Measurements from ENCODE around the gene AGMO. TPM values are rescaled to one million over a fixed set of nuclear protein-coding genes. Genes with fewer than 3 reads are reported as not detected.

The AGMO gene
- total RNA-seq, 2 donors from 2014 or later = 1.9 TPM; not detected in 1

GRCh38 chr7:15166620-15167019 is 395.2 kb downstream of the AGMO start:
- no peak for DNase-seq
- TF ChIP-seq CTCF (conservative IDR thresholded peaks at IDR 0.05) = no peak
- H3K4me1 Mint-ChIP-seq = no peaks in the 10 kb centered on the region
- no peaks in the 10 kb centered on the region for H3K36me3 Mint-ChIP-seq (ENCODE audit: low read depth)
- H3K4me3 Mint-ChIP-seq = no peak overlapping the region
- H3K9me3 Mint-ChIP-seq = peaks cover 5% of the 10 kb centered on the region
- H3K9ac ChIP-seq (ENCODE audit: extremely low read depth, low read length, poor library complexity, severe bottlenecking) = no peak overlapping the region
- H3K4me3 ChIP-seq (ENCODE audit: low read length) = no peak overlapping the region
- H3K27ac Mint-ChIP-seq = no peak overlapping the region
- WGBS, 2 experiments (ENCODE audit: insufficient coverage in 1 of 2, insufficient read length in 1 of 2) = 88% methylated on average over 1 of the region's 1 CpG; no CpG with 5 or more reads in 1 of the 2 experiments
- no peaks in the 10 kb centered on the region for H3K27me3 Mint-ChIP-seq (ENCODE audit: insufficient read depth)
- no peaks in the 10 kb centered on the region for H3K36me3 ChIP-seq (ENCODE audit: control insufficient read depth, insufficient read depth, low read length)
- H3K27ac ChIP-seq (ENCODE audit: low read depth, low read length) = no peak overlapping the region
- no peaks in the 10 kb centered on the region for H3K9me3 ChIP-seq (ENCODE audit: control insufficient read depth, low read length)
- H3K27me3 ChIP-seq (ENCODE audit: control insufficient read depth, insufficient read depth, low read length, poor library complexity, severe bottlenecking) = no peaks in the 10 kb centered on the region
- no peaks in the 10 kb centered on the region for H3K4me1 ChIP-seq (ENCODE audit: control insufficient read depth, insufficient read depth, low read length)

GRCh38 chr7:15159261-15159660 is 402.6 kb downstream of the AGMO start:
- no peak for TF ChIP-seq CTCF (conservative IDR thresholded peaks at IDR 0.05)
- H3K4me3 Mint-ChIP-seq = no peak overlapping the region

GRCh38 chr7:15158141-15158810 is 403.5 kb downstream of the AGMO start:
- Mint-ChIP-seq H3K27ac (no peak overlapping the region), H3K4me1 (peaks cover 11% of the 10 kb centered on the region), H3K27me3 (ENCODE audit: insufficient read depth) (no peaks in the 10 kb centered on the region), H3K9me3 (no peaks in the 10 kb centered on the region), H3K36me3 (ENCODE audit: low read depth) (no peaks in the 10 kb centered on the region), H3K4me3 (no peak overlapping the region)
- DNase-seq = no peak
- H3K9ac ChIP-seq (ENCODE audit: extremely low read depth, low read length, poor library complexity, severe bottlenecking) = no peak overlapping the region
- no peaks in the 10 kb centered on the region for H3K4me1 ChIP-seq (ENCODE audit: control insufficient read depth, insufficient read depth, low read length)
- no peak overlapping the region for H3K4me3 ChIP-seq (ENCODE audit: low read length)
- no peaks in the 10 kb centered on the region for H3K9me3 ChIP-seq (ENCODE audit: control insufficient read depth, low read length)
- H3K27ac ChIP-seq (ENCODE audit: low read depth, low read length) = no peak overlapping the region
- TF ChIP-seq CTCF (conservative IDR thresholded peaks at IDR 0.05) = no peak
- WGBS, 2 experiments (ENCODE audit: insufficient coverage in 1 of 2, insufficient read length in 1 of 2) = 67 to 87% methylated on average over 1 to 3 of the region's 3 CpGs
- H3K36me3 ChIP-seq (ENCODE audit: control insufficient read depth, insufficient read depth, low read length) = no peaks in the 10 kb centered on the region
- H3K27me3 ChIP-seq (ENCODE audit: control insufficient read depth, insufficient read depth, low read length, poor library complexity, severe bottlenecking) = no peaks in the 10 kb centered on the region

More at GRCh38 chr7:15159261-15159660, 402.6 kb downstream of the AGMO start:
- no peaks in the 10 kb centered on the region for H3K4me1 ChIP-seq (ENCODE audit: control insufficient read depth, insufficient read depth, low read length)
- no peak overlapping the region for H3K27ac Mint-ChIP-seq
- no peaks in the 10 kb centered on the region for H3K27me3 Mint-ChIP-seq (ENCODE audit: insufficient read depth)
- WGBS, 2 experiments (ENCODE audit: insufficient coverage in 1 of 2, insufficient read length in 1 of 2) = 0% methylated on average over 1 of the region's 1 CpG; no CpG with 5 or more reads in 1 of the 2 experiments
- H3K4me1 Mint-ChIP-seq = peaks cover 11% of the 10 kb centered on the region
- DNase-seq = no peak
- no peaks in the 10 kb centered on the region for H3K9me3 ChIP-seq (ENCODE audit: control insufficient read depth, low read length)
- peaks cover 2% of the 10 kb centered on the region for H3K9me3 Mint-ChIP-seq
- H3K4me3 ChIP-seq (ENCODE audit: low read length) = no peak overlapping the region
- H3K36me3 ChIP-seq (ENCODE audit: control insufficient read depth, insufficient read depth, low read length) = no peaks in the 10 kb centered on the region
- no peak overlapping the region for H3K9ac ChIP-seq (ENCODE audit: extremely low read depth, low read length, poor library complexity, severe bottlenecking)
- H3K27ac ChIP-seq (ENCODE audit: low read depth, low read length) = no peak overlapping the region
- H3K36me3 Mint-ChIP-seq (ENCODE audit: low read depth) = no peaks in the 10 kb centered on the region
- no peaks in the 10 kb centered on the region for H3K27me3 ChIP-seq (ENCODE audit: control insufficient read depth, insufficient read depth, low read length, poor library complexity, severe bottlenecking)

Other genes starting within 250 kb of the AGMO start
- not detected for gene MEOX2, start 124.7 kb upstream of the AGMO start, total RNA-seq

Measured in endodermal cell (in vitro differentiated cells).